ENCODE results near the gene CHI3L1.
A peak's percentile ranks its signal among the peaks of the same experiment; 100 is the strongest.

Gene CHI3L1

GRCh38 chr1:203149188-203149840, 37.2 kb downstream of the CHI3L1 start:
- DNase-seq = no peak

GRCh38 chr1:203148579-203148978, 37.9 kb downstream of the CHI3L1 start:
- no peak for DNase-seq

- DNase-seq = no peak
Measured at GRCh38 chr1:203148127-203148526, 38.4 kb downstream of the CHI3L1 start.

- DNase-seq = no peak
Measured at GRCh38 chr1:203147376-203147775, 39.1 kb downstream of the CHI3L1 start.

- DNase-seq = no peak
Measured at GRCh38 chr1:203146537-203146936, 40.0 kb downstream of the CHI3L1 start.

- no peak for DNase-seq
Measured at GRCh38 chr1:203146042-203146369, 40.5 kb downstream of the CHI3L1 start.

- no peak for DNase-seq
Measured at GRCh38 chr1:203145321-203146041, 41.0 kb downstream of the CHI3L1 start.

- DNase-seq = no peak
Measured at GRCh38 chr1:203144661-203145060, 41.8 kb downstream of the CHI3L1 start.

GRCh38 chr1:203143641-203144040, 42.9 kb downstream of the CHI3L1 start:
- no peak for DNase-seq

GRCh38 chr1:203142684-203143408, 43.7 kb downstream of the CHI3L1 start:
- peak; percentile 84 for DNase-seq

GRCh38 chr1:203142124-203142523, 44.4 kb downstream of the CHI3L1 start:
- DNase-seq = no peak

GRCh38 chr1:203140743-203141520, 45.6 kb downstream of the CHI3L1 start:
- no peak for DNase-seq

- DNase-seq = no peak
Measured at GRCh38 chr1:203139976-203140475, 46.5 kb downstream of the CHI3L1 start.

GRCh38 chr1:203138066-203138465, 48.4 kb downstream of the CHI3L1 start:
- DNase-seq = no peak

GRCh38 chr1:203137324-203137723, 49.2 kb downstream of the CHI3L1 start:
- no peak for DNase-seq

- DNase-seq = no peak
Measured at GRCh38 chr1:203136409-203137042, 50.0 kb downstream of the CHI3L1 start.

GRCh38 chr1:203135636-203136305, 50.7 kb downstream of the CHI3L1 start:
- DNase-seq = no peak

GRCh38 chr1:203133970-203134725, 52.4 kb downstream of the CHI3L1 start:
- no peak for DNase-seq

- peak; percentile 45 for DNase-seq
Measured at GRCh38 chr1:203131548-203132200, 54.8 kb downstream of the CHI3L1 start.

GRCh38 chr1:203130358-203130985, 56.0 kb downstream of the CHI3L1 start:
- DNase-seq = no peak
